Measurements from ENCODE around the gene ORM1.
"Not testable (repeated sequence)": the region's sequence is repeated elsewhere in the genome, so short reads cannot be mapped to it uniquely, and the experiment has no call there.

Gene ORM1

DNA sequence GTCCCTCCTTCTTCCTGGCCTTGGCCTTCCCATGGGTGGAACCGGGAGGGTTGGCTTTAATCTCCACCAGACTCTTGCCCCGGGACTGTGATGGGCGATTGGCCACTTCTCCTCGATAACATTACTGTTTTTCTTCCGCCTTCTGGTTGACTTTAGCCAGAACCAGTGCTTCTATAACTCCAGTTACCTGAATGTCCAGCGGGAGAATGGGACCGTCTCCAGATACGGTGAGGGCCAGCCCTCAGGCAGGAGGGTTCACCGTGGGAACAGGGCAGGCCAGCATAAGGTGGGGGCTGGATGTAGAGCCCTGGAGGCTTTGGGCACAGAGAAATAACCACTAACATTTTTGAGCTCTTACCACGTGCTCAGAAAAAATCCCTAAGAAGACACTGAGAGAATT lies 7.7 kb downstream of the ORM1 start:
- no peak overlapping the region for H2AFZ ChIP-seq (ENCODE audit: low read length)
- peaks cover 0 to 5% of the 10 kb centered on the region in 2 donors for H3K36me3 ChIP-seq (replicated peaks in 1 of 2; ENCODE audit: control insufficient read depth in 2 of 2, insufficient read depth in 2 of 2, low read length in 2 of 2)
- no peak overlapping the region for H2BK12ac ChIP-seq (ENCODE audit: low read length)
- no peak overlapping the region for H2BK15ac ChIP-seq (ENCODE audit: low read length)
- no peak overlapping the region for H3K4ac ChIP-seq (ENCODE audit: low read length)
- H2AK5ac ChIP-seq (ENCODE audit: low read depth, low read length) = no peak overlapping the region
- peaks cover 0 to 13% (median 2%) of the 10 kb centered on the region in 3 experiments for H3K27me3 ChIP-seq (ENCODE audit: control insufficient read depth in 3 of 3, insufficient read depth in 3 of 3, low read depth in 1 of 3, low read length in 3 of 3)
- no peak overlapping the region for H3K4me3 ChIP-seq (ENCODE audit: low read length in 2 of 2)
- no peak overlapping the region for H3K18ac ChIP-seq (ENCODE audit: low read length)
- no CpG with 5 or more reads among the region's 10 CpGs for WGBS, 2 donors (ENCODE audit: extremely low coverage in 2 of 2, insufficient read length in 2 of 2, insufficient replicate concordance in 1 of 2)
- H3K4me1 ChIP-seq (ENCODE audit: control insufficient read depth in 2 of 2, insufficient read depth in 1 of 2, low read depth in 1 of 2, low read length in 2 of 2) = no peaks in the 10 kb centered on the region
- no peak overlapping the region for H4K91ac ChIP-seq (ENCODE audit: low read depth, low read length, poor library complexity)
- peaks cover 1% of the 10 kb centered on the region for H3K79me1 ChIP-seq (ENCODE audit: low read depth, low read length)
- no peak for DNase-seq (ENCODE audit: low spot score)
- no peak overlapping the region for H3K4me2 ChIP-seq (ENCODE audit: insufficient read depth, low read length, poor library complexity, severe bottlenecking)
- H3K9ac ChIP-seq (ENCODE audit: low read depth, low read length, poor library complexity) = no peak overlapping the region
- H3K27ac ChIP-seq (replicated peaks; ENCODE audit: low read length) = no peak overlapping the region
- no peaks in the 10 kb centered on the region for H3K9me3 ChIP-seq (replicated peaks in 1 of 2; ENCODE audit: control insufficient read depth in 2 of 2, insufficient read depth in 1 of 2, low read depth in 1 of 2, low read length in 2 of 2)
- H2BK5ac ChIP-seq (ENCODE audit: low read length) = no peak overlapping the region
- H2BK120ac ChIP-seq (ENCODE audit: low read depth, low read length) = no peak overlapping the region
- no peak overlapping the region for H3K14ac ChIP-seq (ENCODE audit: low read length)
- H3K23ac ChIP-seq (ENCODE audit: low read depth, low read length, poor library complexity) = no peak overlapping the region
- no peak overlapping the region for H4K8ac ChIP-seq (ENCODE audit: low read depth, low read length)

DNA sequence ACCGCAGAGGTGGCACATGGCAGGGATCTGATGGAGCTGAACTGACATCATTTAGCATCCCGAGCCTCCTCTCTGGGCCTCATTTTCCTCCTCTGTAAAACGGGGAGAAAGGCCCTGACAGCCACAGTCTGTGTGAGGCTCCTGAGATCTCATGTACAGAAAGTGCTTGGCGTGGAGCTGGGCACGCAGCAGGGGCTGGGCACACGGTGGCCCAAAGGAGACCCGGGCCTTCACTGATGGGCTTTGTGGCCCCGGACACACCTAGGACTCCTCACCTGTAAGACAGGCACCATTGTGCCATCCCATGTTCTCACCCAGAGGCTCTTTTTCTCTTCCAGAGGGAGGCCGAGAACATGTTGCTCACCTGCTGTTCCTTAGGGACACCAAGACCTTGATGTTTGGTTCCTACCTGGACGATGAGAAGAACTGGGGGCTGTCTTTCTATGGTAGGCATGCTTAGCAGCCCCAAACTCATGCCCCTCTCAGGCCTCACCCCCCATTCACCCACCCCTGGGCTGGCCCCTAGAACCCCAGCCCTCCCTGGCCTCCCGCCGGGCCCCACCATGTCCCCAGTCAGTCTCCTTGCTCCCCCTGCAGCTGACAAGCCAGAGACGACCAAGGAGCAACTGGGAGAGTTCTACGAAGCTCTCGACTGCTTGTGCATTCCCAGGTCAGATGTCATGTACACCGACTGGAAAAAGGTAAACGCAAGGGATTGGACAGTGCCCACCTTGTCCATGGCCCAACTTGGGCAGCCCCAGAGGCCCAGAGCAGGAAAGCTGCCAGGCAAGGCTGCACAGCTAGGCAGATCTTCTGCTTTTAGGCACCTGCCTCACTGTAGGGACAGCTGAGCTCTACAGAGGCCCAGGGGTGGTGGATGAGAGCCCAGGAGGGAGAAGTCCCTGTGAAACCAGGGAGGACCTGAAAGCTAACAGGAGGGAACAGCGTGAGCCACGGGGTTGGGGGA lies 8.6 kb downstream of the ORM1 start:
- H3K9me3 ChIP-seq (replicated peaks in 1 of 2; ENCODE audit: control insufficient read depth in 2 of 2, insufficient read depth in 1 of 2, low read depth in 1 of 2, low read length in 2 of 2); H3K27ac ChIP-seq (replicated peaks; ENCODE audit: low read length); H2BK15ac ChIP-seq (ENCODE audit: low read length); H4K8ac ChIP-seq (ENCODE audit: low read depth, low read length); H3K79me1 ChIP-seq (ENCODE audit: low read depth, low read length); H2AFZ ChIP-seq (ENCODE audit: low read length); H3K4ac ChIP-seq (ENCODE audit: low read length); DNase-seq (ENCODE audit: low spot score); H2BK5ac ChIP-seq (ENCODE audit: low read length); H2BK12ac ChIP-seq (ENCODE audit: low read length); H2AK5ac ChIP-seq (ENCODE audit: low read depth, low read length); H3K4me1 ChIP-seq (ENCODE audit: control insufficient read depth in 2 of 2, insufficient read depth in 1 of 2, low read depth in 1 of 2, low read length in 2 of 2); H3K4me2 ChIP-seq (ENCODE audit: insufficient read depth, low read length, poor library complexity, severe bottlenecking); H3K18ac ChIP-seq (ENCODE audit: low read length); H4K91ac ChIP-seq (ENCODE audit: low read depth, low read length, poor library complexity); H3K4me3 ChIP-seq (ENCODE audit: low read length in 2 of 2); H3K14ac ChIP-seq (ENCODE audit: low read length); H3K27me3 ChIP-seq (ENCODE audit: control insufficient read depth in 3 of 3, insufficient read depth in 3 of 3, low read depth in 1 of 3, low read length in 3 of 3); H3K23ac ChIP-seq (ENCODE audit: low read depth, low read length, poor library complexity); H3K9ac ChIP-seq (ENCODE audit: low read depth, low read length, poor library complexity); H2BK120ac ChIP-seq (ENCODE audit: low read depth, low read length): not testable (repeated sequence)
- WGBS, 2 donors (ENCODE audit: extremely low coverage in 2 of 2, insufficient read length in 2 of 2, insufficient replicate concordance in 1 of 2) = no CpG with 5 or more reads among the region's 19 CpGs
- peaks cover 0 to 12% of the 10 kb centered on the region in 2 donors for H3K36me3 ChIP-seq (replicated peaks in 1 of 2; ENCODE audit: control insufficient read depth in 2 of 2, insufficient read depth in 2 of 2, low read length in 2 of 2)

DNA sequence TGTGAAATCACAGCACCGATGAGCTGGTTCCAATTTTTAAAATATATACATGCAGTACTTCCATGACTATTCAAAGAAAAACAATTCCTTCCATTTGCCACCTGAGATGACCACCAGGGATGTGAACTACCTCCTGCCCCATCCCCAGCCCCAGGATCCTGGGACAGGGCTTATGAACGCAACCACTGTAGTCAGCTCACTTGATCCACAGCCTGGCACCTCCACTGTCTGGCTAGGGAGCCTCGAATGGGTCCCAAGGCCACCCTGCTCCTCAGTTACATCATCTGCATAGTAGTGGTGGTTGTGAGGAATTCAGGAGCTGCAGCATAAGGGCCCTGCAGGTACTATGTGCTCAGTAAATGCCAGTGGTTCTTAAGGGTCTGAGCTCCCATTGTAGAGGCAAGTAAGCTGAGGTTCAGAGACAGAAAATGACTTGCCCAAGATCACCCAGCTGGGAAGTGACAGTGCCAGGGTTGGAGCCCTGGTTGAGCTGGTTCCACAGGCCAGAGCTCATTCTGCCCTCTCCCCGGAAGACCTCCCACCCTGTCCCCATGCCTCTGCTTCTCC lies 9.7 kb downstream of the ORM1 start:
- peaks cover 0 to 18% of the 10 kb centered on the region in 2 donors for H3K36me3 ChIP-seq (replicated peaks in 1 of 2; ENCODE audit: control insufficient read depth in 2 of 2, insufficient read depth in 2 of 2, low read length in 2 of 2)
- not testable (repeated sequence) for H2BK5ac ChIP-seq (ENCODE audit: low read length); H2AK5ac ChIP-seq (ENCODE audit: low read depth, low read length); H3K4ac ChIP-seq (ENCODE audit: low read length); H3K27ac ChIP-seq (replicated peaks; ENCODE audit: low read length); H3K18ac ChIP-seq (ENCODE audit: low read length); H4K91ac ChIP-seq (ENCODE audit: low read depth, low read length, poor library complexity); H2BK12ac ChIP-seq (ENCODE audit: low read length); H3K4me3 ChIP-seq (ENCODE audit: low read length in 2 of 2); H3K9ac ChIP-seq (ENCODE audit: low read depth, low read length, poor library complexity); H2BK15ac ChIP-seq (ENCODE audit: low read length); H2AFZ ChIP-seq (ENCODE audit: low read length); H4K8ac ChIP-seq (ENCODE audit: low read depth, low read length); H3K79me1 ChIP-seq (ENCODE audit: low read depth, low read length); H3K27me3 ChIP-seq (ENCODE audit: control insufficient read depth in 3 of 3, insufficient read depth in 3 of 3, low read depth in 1 of 3, low read length in 3 of 3); H3K4me1 ChIP-seq (ENCODE audit: control insufficient read depth in 2 of 2, insufficient read depth in 1 of 2, low read depth in 1 of 2, low read length in 2 of 2); H3K14ac ChIP-seq (ENCODE audit: low read length); H3K23ac ChIP-seq (ENCODE audit: low read depth, low read length, poor library complexity); H3K9me3 ChIP-seq (replicated peaks in 1 of 2; ENCODE audit: control insufficient read depth in 2 of 2, insufficient read depth in 1 of 2, low read depth in 1 of 2, low read length in 2 of 2); H3K4me2 ChIP-seq (ENCODE audit: insufficient read depth, low read length, poor library complexity, severe bottlenecking); H2BK120ac ChIP-seq (ENCODE audit: low read depth, low read length); DNase-seq (ENCODE audit: low spot score)
- no CpG with 5 or more reads among the region's 4 CpGs for WGBS, 2 donors (ENCODE audit: extremely low coverage in 2 of 2, insufficient read length in 2 of 2, insufficient replicate concordance in 1 of 2)

DNA sequence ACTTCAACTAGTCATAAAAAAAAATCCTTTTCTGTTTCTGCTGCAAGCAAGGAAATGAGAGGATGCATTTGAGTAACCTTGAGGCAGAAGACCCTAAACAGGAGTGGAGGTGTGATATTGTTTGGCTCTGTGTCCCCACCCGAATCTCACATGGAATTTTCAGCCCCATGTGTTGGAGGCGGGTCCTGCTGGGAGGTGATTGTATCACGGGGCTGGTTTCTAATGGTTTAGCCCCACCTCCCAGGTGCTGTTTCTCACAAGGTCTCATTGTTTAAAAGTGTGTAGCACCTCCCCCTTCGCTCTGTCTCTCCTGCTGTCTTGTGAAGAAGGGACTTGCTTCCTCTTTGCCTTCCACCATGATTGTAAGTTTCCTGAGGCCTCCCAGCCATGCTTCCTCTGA lies 10.8 kb downstream of the ORM1 start:
- H3K9me3 ChIP-seq (replicated peaks in 1 of 2; ENCODE audit: control insufficient read depth in 2 of 2, insufficient read depth in 1 of 2, low read depth in 1 of 2, low read length in 2 of 2); H3K9ac ChIP-seq (ENCODE audit: low read depth, low read length, poor library complexity); H2BK5ac ChIP-seq (ENCODE audit: low read length); H3K23ac ChIP-seq (ENCODE audit: low read depth, low read length, poor library complexity); H2AK5ac ChIP-seq (ENCODE audit: low read depth, low read length); H3K27me3 ChIP-seq (ENCODE audit: control insufficient read depth in 3 of 3, insufficient read depth in 3 of 3, low read depth in 1 of 3, low read length in 3 of 3); H3K79me1 ChIP-seq (ENCODE audit: low read depth, low read length); H2BK120ac ChIP-seq (ENCODE audit: low read depth, low read length); H2AFZ ChIP-seq (ENCODE audit: low read length); H3K4me2 ChIP-seq (ENCODE audit: insufficient read depth, low read length, poor library complexity, severe bottlenecking); H3K4ac ChIP-seq (ENCODE audit: low read length); H4K8ac ChIP-seq (ENCODE audit: low read depth, low read length); H3K4me3 ChIP-seq (ENCODE audit: low read length in 2 of 2); H2BK12ac ChIP-seq (ENCODE audit: low read length); DNase-seq (ENCODE audit: low spot score); H4K91ac ChIP-seq (ENCODE audit: low read depth, low read length, poor library complexity); H3K18ac ChIP-seq (ENCODE audit: low read length); H3K4me1 ChIP-seq (ENCODE audit: control insufficient read depth in 2 of 2, insufficient read depth in 1 of 2, low read depth in 1 of 2, low read length in 2 of 2); H2BK15ac ChIP-seq (ENCODE audit: low read length); H3K27ac ChIP-seq (replicated peaks; ENCODE audit: low read length); H3K14ac ChIP-seq (ENCODE audit: low read length): not testable (repeated sequence)
- WGBS, 2 donors (ENCODE audit: extremely low coverage in 2 of 2, insufficient read length in 2 of 2, insufficient replicate concordance in 1 of 2) = no CpG with 5 or more reads among the region's 4 CpGs
- peaks cover 8 to 26% of the 10 kb centered on the region in 2 donors for H3K36me3 ChIP-seq (replicated peaks in 1 of 2; ENCODE audit: control insufficient read depth in 2 of 2, insufficient read depth in 2 of 2, low read length in 2 of 2)
